Mesothelial cell of epicardium (in vitro differentiated cells): ENCODE data around the gene PCDHB9. TPM values are rescaled to one million over a fixed set of nuclear protein-coding genes. Genes with fewer than 3 reads are reported as not detected.
A peak's percentile ranks its signal among the peaks of the same experiment; 100 is the strongest.
"Not testable (repeated sequence)": the region's sequence is repeated elsewhere in the genome, so short reads cannot be mapped to it uniquely, and the experiment has no call there.

Experiments used
- DNase-seq, 2 experiments: peaks; one replicate each; pipeline ENCODE4 v3.0.0; 2021; ENCODE audit warnings: low spot score in 2 of 2; ENCODE audit not compliant: unreplicated experiment in 2 of 2
- H3K27ac Mint-ChIP-seq: 2 replicates; pipeline ENCODE4 v1.8.0; 2021; ENCODE audit warnings: mixed read lengths
- H3K27me3 Mint-ChIP-seq: 2 replicates; pipeline ENCODE4 v1.8.0; 2021; ENCODE audit warnings: low read depth, mixed read lengths
- H3K36me3 Mint-ChIP-seq: 2 replicates; pipeline ENCODE4 v1.8.0; 2021; ENCODE audit warnings: mixed read lengths
- H3K4me1 Mint-ChIP-seq: 2 replicates; pipeline ENCODE4 v1.8.0; 2021; ENCODE audit warnings: mixed read lengths
- H3K4me3 Mint-ChIP-seq: 2 replicates; pipeline ENCODE4 v1.8.0; 2021; ENCODE audit warnings: mild to moderate bottlenecking, moderate library complexity, mixed read lengths
- H3K9me3 Mint-ChIP-seq: 2 replicates; pipeline ENCODE4 v1.8.0; 2021; ENCODE audit warnings: mixed read lengths
- total RNA-seq: library from RNA; stranded (reverse); gene quantifications from 3 replicates; pipeline ENCODE4 v1.2.1, GENCODE V29; 2021
- TF ChIP-seq, protein P1 (sequence below): fragments of 200-600 bp; sonication (generic); IDR thresholded peaks from one replicate; pipeline ENCODE4 v1.5.0; 2021; ENCODE audit warnings: antibody characterized with exemption; ENCODE audit not compliant: unreplicated experiment

PCDHB9 gene
- total RNA-seq, result 14.5 to 16.0 TPM (median 15.1 TPM) in 3 replicates

DNA sequence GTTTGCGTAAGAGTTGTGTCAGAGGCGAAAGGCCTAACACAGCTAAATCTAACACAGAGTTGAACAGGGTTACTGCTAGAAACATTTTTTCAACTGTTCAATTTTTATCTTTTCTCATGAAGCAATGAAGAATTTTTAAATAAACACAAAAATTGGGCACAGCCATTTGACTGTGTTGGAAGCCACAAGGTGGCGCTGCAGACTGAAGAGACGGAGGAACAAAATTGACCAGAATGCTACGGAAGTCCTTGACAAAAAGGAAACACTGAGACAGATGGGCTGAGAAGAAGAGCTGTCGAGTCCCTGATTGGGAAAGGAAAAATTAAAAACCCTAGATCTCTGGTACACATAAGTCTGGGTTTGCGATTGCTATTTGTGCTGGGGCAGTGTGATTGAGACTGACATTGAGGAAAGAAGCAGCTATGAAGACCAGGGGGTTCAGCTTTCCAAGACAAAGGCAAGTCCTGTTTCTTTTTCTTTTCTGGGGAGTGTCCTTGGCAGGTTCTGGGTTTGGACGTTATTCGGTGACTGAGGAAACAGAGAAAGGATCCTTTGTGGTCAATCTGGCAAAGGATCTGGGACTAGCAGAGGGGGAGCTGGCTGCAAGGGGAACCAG, at the start of gene PCDHB9:
Gene PCDHB9 (plus strand): TSS at position 265 of the 616 bp plus-strand sequence. CDS start 158 bp downstream, at position 423.
- H3K9me3 Mint-ChIP-seq, result peaks cover 66% of the 10 kb centered on the region

GRCh38 chr5:141137346-141137745, 49.6 kb upstream of the PCDHB9 start:
- H3K4me1 Mint-ChIP-seq, H3K27ac Mint-ChIP-seq, DNase-seq, H3K4me3 Mint-ChIP-seq, H3K27me3 Mint-ChIP-seq: not testable (repeated sequence)
- H3K36me3 Mint-ChIP-seq, result peaks cover 60% of the 10 kb centered on the region
- H3K9me3 Mint-ChIP-seq, result peaks cover 69% of the 10 kb centered on the region

More for the DNA sequence above, at the start of gene PCDHB9:
- TF ChIP-seq, protein P1, sequence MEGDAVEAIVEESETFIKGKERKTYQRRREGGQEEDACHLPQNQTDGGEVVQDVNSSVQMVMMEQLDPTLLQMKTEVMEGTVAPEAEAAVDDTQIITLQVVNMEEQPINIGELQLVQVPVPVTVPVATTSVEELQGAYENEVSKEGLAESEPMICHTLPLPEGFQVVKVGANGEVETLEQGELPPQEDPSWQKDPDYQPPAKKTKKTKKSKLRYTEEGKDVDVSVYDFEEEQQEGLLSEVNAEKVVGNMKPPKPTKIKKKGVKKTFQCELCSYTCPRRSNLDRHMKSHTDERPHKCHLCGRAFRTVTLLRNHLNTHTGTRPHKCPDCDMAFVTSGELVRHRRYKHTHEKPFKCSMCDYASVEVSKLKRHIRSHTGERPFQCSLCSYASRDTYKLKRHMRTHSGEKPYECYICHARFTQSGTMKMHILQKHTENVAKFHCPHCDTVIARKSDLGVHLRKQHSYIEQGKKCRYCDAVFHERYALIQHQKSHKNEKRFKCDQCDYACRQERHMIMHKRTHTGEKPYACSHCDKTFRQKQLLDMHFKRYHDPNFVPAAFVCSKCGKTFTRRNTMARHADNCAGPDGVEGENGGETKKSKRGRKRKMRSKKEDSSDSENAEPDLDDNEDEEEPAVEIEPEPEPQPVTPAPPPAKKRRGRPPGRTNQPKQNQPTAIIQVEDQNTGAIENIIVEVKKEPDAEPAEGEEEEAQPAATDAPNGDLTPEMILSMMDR, result peak; percentile 60
- no peaks in the 10 kb centered on the region for H3K27me3 Mint-ChIP-seq
- no peaks in the 10 kb centered on the region for H3K4me1 Mint-ChIP-seq
- H3K36me3 Mint-ChIP-seq, result peaks cover 66% of the 10 kb centered on the region
- H3K4me3 Mint-ChIP-seq, result peak within 1 kb of the TSS; percentile 59
- DNase-seq, result no peak
- H3K27ac Mint-ChIP-seq, result peak within 1 kb of the TSS; percentile 48

GRCh38 chr5:141149812-141150211, 37.1 kb upstream of the PCDHB9 start, which contains the start of gene PCDHB6:
PCDHB6 (plus strand) TSS chr5:141150057; CDS start chr5:141150258, 201 bp downstream.
- TF ChIP-seq, protein P1, result no peak
- Mint-ChIP-seq H3K9me3 (peaks cover 59% of the 10 kb centered on the region), H3K27ac (no peak within 1 kb of the TSS), H3K4me3 (no peak within 1 kb of the TSS), H3K4me1 (no peaks in the 10 kb centered on the region), H3K27me3 (peaks cover 2% of the 10 kb centered on the region), H3K36me3 (peaks cover 43% of the 10 kb centered on the region)
- DNase-seq, result no peak

DNA sequence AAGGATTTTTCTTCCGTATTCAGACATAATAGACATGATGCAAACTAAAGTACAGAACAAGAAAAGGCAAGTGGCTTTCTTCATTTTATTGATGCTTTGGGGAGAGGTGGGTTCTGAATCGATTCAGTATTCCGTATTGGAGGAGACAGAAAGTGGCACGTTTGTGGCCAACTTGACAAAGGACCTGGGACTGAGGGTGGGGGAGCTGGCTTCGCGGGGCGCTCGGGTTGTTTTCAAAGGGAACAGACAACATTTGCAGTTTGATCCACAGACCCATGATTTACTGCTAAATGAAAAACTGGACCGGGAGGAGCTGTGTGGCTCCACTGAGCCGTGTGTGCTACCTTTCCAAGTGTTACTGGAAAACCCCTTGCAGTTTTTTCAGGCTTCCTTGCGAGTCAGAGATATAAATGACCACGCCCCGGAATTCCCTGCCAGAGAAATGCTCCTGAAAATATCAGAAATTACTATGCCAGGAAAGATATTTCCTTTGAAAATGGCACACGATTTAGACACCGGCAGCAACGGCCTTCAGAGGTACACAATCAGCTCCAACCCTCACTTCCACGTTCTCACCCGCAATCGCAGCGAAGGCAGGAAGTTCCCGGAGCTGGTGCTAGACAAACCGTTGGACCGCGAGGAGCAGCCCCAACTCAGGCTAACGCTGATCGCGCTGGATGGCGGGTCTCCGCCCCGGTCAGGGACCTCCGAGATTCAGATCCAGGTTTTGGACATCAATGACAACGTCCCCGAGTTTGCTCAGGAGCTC, 36.6 kb upstream of the PCDHB9 start:
- H3K4me1 Mint-ChIP-seq, result no peaks in the 10 kb centered on the region
- TF ChIP-seq, protein P1, result no peak

DNA sequence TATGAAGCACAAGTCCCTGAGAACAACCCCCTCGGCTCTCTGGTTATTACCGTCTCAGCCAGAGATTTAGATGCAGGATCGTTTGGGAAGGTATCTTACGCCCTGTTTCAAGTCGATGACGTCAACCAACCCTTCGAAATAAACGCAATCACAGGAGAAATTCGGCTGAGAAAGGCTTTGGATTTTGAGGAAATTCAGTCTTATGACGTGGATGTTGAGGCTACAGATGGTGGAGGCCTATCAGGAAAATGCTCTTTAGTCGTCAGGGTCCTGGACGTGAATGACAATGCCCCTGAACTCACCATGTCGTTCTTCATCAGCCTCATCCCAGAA, 36.0 kb upstream of the PCDHB9 start:
- peaks cover 55% of the 10 kb centered on the region for H3K9me3 Mint-ChIP-seq
- no peaks in the 10 kb centered on the region for H3K4me1 Mint-ChIP-seq
- TF ChIP-seq, protein P1, result no peak
- DNase-seq, result no peak
- no peak overlapping the region for H3K27ac Mint-ChIP-seq
- H3K27me3 Mint-ChIP-seq, result peaks cover 1% of the 10 kb centered on the region
- H3K4me3 Mint-ChIP-seq, result no peak overlapping the region
- H3K36me3 Mint-ChIP-seq, result peaks cover 45% of the 10 kb centered on the region

More for the DNA sequence above, 36.6 kb upstream of the PCDHB9 start:
- H3K27me3 Mint-ChIP-seq, result peaks cover 2% of the 10 kb centered on the region
- peaks cover 43% of the 10 kb centered on the region for H3K36me3 Mint-ChIP-seq
- H3K27ac Mint-ChIP-seq, result no peak overlapping the region
- DNase-seq, result no peak
- H3K4me3 Mint-ChIP-seq, result no peak overlapping the region
- peaks cover 56% of the 10 kb centered on the region for H3K9me3 Mint-ChIP-seq

- not testable (repeated sequence) for DNase-seq, H3K27me3 Mint-ChIP-seq, H3K4me1 Mint-ChIP-seq, H3K27ac Mint-ChIP-seq, H3K4me3 Mint-ChIP-seq
- H3K9me3 Mint-ChIP-seq, result peaks cover 55% of the 10 kb centered on the region
- peaks cover 47% of the 10 kb centered on the region for H3K36me3 Mint-ChIP-seq
Observed at GRCh38 chr5:141151632-141152031, 35.3 kb upstream of the PCDHB9 start.

DNA sequence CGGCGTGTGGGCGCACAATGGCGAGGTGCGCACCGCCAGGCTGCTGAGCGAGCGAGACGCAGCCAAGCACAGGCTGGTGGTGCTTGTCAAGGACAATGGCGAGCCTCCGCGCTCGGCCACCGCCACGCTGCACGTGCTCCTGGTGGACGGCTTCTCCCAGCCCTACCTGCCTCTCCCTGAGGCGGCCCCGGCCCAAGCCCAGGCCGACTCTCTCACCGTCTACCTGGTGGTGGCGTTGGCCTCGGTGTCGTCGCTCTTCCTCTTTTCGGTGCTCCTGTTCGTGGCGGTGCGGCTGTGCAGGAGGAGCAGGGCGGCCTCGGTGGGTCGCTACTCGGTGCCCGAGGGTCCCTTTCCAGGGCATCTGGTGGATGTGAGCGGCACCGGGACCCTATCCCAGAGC, 34.9 kb upstream of the PCDHB9 start:
- Mint-ChIP-seq H3K9me3 (peaks cover 58% of the 10 kb centered on the region), H3K36me3 (peaks cover 51% of the 10 kb centered on the region)
- not testable (repeated sequence) for DNase-seq, H3K27me3 Mint-ChIP-seq, H3K4me3 Mint-ChIP-seq, H3K27ac Mint-ChIP-seq, H3K4me1 Mint-ChIP-seq
